GDM1 (cell line): ENCODE measurements around the gene KIRREL3.

Source experiments
- DNase-seq: peaks from one replicate; lab custom pipeline; 2025; lab: John Stamatoyannopoulos, UW

KIRREL3 gene

DNA sequence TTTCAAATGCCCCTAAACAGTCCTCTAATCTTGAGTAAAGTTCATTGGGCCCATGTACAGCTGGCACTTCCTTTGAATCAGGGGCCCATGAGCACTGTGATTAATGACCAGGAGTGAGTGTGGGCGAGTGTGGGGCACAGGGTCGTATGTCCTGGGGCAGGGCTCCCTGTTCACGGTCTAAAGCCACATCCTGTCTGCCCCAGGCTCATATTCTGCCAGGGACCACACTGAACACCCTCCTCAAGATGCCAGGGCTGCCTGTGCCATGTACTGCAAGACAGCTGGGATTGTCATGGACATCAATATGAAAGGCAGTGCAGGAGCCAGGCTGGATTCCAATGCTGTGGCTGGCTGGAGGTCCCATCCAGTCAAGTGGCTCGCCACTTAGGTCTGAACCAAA, 130.5 kb downstream of the KIRREL3 start:
- no peak for DNase-seq

DNA sequence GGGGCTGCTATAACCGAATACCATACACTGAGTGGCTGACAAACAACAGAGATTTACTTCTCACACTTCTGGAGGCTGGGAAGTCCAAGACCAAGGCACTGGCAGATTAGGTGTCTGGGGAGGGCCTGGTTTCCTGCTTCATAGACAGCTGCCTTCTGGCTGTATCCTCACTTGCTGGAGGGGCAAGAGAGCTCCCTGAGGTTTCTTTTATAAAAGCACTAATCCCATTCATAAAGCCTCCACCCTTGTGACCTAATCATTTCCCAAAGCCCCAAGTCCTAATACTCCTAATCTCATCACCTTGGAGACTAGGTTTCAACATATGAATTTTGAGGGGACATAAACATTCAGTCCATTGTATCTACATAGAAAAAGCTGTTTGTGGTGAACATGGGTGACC, 131.8 kb downstream of the KIRREL3 start:
- DNase-seq, result no peak

DNA sequence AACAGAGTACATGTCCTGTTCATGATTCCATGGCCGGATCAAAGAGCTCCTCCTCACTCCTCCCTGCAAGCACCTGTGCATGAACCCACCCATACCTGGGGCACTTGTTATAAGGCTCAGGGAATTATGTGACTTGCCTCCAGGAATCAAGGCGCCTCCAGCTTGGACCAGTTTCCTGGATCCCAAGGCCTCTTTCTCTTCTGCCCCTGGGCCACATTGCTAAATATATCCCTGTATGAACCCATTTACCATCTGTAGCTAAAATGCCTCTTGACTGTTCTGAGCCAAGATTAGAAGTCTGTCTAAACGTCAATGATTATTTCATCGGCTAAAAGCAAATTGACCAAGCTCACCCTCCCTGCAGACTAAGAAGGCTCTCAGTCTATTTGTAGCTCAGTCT, 135.6 kb downstream of the KIRREL3 start:
- no peak for DNase-seq

DNA sequence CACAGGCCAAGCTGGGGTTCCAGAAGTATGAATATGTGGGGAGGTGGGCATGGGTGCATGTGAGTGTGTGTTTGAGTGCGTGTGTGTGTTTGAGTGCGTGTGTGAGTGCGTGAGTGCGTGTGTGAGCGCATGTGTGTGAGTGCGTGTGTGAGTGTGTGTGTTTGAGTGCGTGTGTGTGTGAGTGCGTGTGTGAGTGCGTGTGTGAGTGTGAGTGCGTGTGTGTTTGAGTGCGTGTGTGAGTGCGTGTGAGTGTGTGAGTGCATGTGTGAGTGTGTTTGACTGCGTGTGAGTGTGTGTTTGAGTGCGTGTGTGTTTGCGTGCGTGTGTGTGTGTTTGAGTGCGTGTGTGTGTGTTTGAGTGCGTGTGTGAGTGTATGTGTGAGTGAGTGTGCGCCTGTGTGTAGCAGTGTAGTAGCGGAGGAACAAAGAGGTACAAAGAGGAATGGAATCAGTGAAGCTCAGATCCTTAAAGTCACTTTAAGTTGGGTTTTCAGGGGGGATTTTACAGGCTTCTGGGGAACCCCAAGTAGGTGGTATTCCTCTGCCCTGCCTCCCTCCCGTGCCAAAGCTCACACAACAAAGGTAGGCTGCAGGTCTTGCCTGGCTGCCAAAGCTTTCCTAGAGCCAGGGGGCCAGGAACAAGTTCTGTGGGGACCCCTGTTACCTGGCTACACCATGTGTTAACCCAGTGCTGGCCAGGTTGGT, 137.1 kb downstream of the KIRREL3 start:
- DNase-seq, result no peak

DNA sequence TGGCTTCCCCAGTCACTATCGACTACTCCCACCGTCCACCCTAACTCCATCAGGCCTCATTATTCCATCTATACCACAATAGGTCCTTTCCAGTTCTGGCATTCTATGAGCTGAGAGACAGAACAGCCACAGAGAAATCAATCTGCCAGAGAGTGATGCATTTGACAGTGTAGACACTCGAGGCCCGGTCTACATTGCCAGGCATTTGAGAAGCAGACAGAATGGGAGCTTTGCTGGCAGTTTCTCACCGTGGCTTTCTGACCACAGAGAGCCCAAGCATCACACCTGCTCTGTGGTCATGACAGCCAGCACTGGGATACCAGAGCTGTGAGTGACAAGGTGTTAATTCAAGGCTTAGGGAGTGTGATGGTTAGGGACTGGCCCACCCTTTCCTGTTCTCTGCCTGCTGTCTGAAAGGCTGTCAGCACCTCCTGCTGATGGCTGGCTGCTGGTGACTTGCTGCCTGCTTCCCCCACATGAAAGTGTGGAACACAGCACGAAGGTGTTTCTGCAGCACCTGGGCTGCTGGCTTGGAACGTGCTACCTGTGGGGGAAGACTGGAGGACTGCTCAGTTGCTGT, 137.8 kb downstream of the KIRREL3 start:
- DNase-seq, result no peak

DNA sequence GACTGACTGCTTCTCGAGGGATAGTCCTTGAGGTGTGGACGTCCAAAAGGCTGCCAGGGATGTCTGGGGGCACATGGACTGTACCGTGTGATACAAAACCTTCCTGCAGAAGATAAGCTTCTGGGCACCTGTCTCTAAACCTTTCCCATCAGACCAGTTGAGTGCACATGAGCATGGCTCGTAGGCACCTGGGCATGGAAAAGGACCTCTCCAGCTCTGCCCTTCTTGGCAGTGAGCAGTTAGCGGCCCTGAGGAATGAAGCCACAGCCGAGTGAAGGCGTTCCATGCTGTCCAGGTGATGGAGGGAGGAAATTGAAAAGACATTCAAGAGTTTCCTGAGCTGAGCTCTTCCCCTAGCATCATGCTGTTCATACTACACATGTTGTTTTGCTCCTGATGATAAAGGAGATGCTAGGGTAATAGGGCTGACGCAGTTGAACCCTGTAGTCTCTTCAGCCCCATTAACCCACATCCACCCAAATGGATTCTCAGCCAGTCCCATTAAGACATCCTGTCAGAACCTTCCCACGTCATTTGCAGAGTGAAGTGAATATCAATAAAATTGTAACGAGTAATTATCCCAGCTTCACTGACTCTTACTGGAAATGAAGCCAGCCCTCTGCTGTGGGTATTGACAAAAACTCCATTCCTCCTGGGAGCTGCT, 138.6 kb downstream of the KIRREL3 start:
- no peak for DNase-seq

DNA sequence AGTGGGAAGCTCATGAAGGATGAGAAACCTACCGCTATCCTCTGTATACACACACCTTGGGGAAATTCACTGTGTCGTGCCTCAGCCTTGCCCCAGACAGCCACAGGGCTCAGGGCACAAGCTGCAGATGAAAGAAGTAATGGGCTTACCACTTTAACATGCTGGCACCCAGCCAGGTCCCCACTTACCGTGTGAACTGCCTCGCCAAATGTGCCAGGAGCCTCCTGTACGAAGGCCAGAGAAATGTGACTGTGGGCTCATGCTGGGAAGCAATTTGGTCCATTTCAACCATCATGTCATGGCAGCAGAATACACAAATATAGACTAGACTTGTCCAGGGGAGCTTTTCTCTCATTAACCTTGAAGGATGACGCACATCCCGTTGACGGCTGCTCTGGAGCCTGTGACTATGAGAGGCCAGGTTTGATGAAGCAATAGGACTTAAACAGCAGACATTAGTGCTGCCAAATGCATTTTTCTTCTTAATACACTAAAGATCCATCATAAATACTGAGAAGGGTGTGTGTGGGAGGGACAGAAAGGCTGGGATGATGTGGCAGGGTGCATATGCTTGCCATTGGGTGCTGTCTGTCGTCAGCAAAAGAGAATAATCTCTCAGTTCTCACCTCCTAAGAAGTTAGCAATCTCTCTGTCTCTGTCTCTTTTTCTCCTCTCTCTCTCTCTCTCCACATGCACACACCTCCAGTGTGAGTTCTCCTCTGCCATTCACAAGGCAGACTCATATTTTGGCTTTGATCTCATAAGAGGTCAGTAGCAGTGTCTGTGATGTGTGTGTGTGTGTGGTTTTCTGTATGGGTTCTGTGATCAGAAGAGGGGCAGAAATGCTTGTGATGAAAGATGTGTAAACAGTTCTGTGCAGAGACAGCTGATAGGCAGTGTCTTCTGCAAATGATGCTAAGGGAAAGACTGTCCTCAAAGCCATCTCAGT, 142.4 kb downstream of the KIRREL3 start:
- DNase-seq, result no peak

DNA sequence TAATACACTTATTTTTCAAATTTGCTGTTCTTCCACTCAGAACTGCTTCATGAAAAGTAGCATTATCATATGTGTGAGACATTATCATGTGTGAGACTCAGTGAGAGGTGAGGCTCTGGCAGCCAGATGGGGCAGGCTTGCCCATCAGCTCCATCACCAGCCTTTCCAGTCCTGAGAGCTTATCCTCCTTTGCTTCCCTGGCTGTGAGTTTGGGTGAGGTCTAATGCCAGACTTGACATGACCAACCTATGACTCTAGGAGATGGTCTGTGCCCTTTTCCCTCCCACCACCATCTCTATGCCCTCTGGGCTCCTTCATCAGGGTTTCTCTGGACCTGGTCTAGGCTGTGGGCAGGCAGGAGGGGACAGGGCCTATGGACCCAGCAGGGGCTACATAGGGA, 145.0 kb downstream of the KIRREL3 start:
- no peak for DNase-seq

DNA sequence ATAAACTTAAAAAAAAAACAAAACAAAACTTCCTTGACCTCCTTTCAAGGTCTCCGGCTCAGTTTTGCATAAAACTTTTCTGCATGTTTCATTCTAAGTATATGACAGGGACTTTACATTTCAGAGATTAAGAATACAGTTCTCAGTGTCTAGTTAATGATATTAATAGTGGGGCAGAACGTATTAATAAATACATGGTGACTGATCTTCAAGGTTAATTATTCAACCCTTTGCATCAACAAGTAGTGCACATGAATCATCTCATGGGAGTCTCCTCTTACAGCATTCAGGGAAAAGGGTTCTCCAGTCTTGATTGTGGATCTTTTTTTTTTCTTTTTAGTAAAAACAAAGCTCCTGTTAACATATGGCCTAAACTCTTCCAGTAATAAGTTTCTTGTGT, 146.8 kb downstream of the KIRREL3 start:
- no peak for DNase-seq

DNA sequence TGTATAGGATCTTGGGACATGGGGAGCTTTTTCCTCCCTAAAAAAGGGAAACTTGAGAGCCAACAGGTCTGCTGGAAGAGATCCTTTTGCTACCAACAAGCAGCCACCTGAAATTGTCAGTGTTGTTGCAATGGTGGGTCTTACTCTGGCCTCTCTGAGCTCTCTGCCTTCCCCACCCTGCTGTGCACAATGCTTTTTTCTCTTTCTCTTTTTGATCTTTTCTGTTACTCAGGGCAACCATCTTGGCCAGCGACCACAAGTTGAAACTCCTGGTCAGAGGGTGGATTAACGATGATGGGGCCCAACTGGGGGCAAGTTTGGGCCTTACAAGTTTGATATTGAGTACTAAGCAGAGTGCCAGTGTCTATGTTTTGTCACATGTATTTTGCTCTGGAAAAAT, 155.8 kb downstream of the KIRREL3 start:
- no peak for DNase-seq

DNA sequence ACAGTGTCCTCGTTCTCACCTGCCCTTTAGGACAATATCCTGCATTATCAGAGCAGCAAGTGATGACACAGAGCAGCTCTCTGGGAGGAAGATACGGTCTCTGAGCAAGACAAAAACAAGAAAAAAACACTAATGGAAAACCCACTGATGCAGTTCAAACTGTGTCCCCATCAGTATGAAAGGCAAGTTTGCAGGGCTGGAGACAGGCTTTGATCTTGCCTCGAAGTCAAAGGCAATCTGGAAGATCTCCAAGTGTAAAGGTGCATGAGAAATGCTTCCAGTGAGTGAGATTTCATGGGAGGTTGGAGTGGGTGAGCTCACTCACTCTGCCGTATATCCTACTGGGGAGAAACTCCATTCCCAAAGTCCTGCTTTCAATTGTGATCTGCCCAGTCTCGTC, 157.5 kb downstream of the KIRREL3 start:
- no peak for DNase-seq

DNA sequence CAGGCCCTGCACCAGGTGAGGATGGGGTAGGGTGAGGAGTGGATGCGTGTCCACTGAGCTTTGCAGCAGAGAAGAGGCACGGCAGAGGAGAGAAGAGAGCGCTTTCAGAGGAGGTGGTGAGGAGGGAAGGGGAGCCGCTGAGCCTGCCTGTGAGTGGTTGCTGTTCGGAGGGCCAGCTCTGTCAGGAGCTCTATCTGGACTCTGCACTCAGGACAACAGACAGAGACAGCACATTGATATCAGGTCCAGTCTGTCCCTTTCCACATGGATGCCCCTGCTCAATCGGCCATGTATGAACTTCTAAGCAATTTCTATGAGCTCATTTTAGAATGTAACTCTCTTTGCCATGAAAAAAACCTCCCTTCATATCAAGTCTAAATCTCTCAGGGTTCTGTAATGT, 158.6 kb downstream of the KIRREL3 start:
- DNase-seq, result no peak

DNA sequence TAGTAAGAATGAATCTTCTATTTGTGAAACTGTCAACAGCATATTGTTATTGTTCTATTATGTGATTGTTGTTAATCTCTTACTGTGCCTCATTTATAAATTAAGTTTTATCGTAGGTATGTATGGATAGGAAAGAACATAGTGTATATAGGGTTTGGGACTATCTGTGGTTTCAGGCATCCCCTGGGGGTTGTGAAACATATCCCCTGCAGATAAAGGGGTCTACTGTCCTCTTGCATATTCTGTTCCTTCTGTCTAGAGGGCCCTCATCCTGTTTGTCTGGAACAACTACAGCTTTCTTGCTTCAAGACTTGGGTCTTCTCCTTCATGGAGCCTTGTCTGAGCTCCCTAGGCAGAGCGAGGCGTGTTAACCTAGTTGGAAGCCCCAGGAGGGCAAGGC, 159.6 kb downstream of the KIRREL3 start:
- DNase-seq, result no peak

DNA sequence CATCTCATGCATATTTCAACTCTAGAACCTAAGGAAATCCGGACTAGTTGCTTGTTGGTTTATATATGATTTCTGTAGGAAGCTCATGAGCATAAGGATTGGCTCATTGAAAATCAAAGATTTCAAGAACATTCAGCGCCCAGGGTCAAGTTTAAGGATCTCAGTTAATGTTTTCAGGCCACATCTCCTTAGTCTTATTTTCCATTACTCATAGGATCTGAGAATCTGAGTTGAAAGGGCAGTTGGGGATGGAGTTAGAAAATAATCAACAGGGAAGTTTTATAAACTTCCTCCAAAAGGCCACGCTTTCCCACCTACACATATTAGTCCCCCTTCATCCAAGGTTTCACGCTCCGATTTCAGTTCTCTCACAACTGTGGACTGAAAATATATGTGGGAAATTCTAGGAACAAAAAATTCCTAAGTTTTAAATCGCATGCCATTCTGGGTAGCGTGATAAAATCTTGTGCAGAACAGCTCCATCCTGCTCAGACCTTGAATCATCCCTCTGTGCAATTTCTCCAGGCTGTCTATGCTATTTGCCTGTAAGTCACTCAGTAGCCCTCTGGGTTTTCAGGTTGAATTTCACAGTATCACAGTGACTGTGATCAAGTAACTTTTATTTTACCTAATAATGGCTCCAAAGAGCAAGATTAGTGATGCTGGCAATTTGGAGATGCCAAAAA, 160.2 kb downstream of the KIRREL3 start:
- DNase-seq, result no peak

DNA sequence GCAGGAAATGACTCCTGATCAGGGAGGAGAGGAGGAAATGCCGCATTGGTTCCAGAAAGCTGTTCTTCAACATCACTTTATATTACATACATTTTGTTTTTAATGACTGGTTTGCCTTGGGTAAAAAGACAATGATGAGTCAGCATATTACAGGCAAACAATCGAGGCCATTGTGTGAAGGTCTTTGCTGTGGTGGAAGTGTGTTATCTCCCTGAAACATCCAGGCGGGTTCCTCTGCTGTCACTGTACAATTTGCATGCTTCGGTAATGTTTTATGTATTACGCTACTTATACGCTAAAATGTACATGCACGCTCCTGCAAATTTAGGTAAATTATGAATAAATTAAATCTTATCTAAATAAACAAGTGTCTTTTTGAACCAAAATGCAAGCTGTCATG, 161.1 kb downstream of the KIRREL3 start:
- no peak for DNase-seq

DNA sequence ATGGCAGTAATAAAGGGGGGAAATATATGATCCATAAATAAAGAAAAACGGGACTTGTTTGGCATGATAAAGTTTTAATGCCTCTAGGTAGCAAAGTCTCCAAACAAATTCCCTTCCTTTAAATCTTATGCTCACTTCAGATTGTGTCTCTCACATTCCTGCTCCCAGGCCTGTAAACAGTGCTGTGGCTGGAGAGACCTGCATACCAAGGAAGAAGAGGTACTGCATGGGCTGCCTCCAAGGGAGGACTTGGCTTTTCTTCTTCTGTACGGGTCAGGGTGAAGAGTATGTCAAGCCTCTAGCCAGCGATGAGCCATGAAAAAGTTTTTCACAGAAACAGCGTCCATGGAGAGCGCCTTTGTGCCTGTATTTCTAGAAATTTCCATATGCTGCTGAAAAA, 161.8 kb downstream of the KIRREL3 start:
- no peak for DNase-seq

DNA sequence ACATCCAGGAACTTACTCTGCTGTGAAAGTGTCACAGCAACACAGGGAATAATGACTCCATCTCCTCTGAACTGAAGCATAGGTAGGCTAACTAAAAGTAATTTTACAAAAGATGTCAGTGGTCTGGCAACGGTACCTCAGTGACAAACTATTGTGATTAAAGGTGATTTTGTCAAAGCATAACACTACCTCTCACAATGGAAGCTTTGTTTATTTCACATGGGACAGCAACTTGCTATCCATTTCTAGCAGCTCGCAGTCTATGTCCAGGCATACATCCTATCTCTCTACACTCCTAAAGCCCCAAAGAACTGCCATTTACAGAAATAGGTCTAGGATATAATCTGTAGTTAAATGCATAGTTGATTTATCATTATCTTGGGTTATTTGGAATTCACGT, 163.0 kb downstream of the KIRREL3 start:
- DNase-seq, result no peak

DNA sequence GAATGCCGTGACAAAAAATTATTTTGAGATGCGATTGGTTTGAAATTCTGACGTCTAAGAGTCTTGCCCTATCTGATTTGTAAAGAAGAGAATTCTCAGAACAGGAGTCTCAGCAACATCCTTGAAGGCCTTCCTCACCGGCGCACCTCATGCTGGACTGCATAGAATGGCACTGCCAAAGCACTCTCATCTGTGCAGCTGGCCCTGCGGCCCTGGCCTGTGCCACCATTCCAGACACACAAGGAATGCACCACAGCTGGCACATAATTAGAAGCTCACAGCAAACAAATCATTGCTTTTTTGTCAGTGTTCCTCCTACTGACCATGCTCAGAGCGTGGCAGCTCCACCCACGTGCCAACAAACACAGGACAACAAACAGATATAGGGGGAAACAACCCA, 166.0 kb downstream of the KIRREL3 start:
- no peak for DNase-seq

DNA sequence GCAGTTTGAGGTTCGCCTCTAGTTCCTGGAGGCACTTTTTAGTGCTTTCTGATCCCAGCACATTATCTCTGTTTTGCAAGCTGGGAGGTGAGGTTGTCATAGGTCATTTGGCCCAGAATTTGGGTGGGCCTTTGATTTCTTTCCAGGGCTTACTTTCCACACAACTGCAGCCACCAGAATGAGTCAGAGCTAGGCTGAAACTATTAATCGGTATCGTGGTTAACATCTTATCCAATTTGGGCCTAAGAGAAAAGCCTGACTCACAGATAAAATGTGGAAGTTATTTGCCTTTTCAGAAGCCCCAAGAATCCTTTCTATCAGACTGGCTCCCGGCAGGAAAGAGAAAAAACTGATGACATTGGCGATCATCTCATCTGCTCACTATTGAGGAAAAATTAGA, 166.4 kb downstream of the KIRREL3 start:
- no peak for DNase-seq

DNA sequence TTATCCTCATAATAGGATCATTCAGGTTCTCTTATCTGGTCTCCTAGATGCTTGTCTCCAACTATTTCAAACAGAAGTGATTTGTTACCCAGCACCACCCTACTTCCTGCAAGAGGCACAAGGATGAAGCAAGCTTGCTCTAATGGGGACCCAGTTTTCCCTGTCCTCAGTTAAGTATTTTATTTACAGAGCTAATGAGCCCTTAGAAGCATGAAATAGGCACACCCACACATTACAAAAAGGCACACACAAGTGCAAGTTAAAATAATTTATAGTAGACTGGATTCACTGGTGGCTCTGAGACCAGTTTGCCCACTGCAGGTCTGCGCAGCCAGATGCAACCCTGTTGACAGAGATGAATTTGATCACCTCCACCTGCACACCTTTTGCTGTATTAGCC, 167.5 kb downstream of the KIRREL3 start:
- DNase-seq, result no peak

DNA sequence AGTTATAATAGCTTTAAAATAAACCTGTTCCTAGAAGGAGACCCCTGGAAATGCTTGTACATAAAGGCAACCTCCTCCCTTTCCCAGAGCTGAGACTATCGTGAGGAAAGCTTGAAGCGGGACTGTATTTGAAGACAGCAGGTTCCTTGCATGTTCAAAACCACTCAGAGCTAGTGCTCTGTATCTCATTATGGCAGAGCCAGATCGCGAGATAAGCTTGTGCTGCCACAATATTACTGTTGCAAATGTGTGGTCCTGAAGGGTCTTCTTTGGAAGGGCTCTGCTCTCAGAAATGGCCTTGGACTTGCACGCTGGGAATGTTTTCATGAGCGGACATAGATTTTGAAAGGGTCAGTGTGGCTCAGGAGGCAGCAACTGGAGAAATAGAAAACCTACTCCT, 168.2 kb downstream of the KIRREL3 start:
- DNase-seq, result no peak

DNA sequence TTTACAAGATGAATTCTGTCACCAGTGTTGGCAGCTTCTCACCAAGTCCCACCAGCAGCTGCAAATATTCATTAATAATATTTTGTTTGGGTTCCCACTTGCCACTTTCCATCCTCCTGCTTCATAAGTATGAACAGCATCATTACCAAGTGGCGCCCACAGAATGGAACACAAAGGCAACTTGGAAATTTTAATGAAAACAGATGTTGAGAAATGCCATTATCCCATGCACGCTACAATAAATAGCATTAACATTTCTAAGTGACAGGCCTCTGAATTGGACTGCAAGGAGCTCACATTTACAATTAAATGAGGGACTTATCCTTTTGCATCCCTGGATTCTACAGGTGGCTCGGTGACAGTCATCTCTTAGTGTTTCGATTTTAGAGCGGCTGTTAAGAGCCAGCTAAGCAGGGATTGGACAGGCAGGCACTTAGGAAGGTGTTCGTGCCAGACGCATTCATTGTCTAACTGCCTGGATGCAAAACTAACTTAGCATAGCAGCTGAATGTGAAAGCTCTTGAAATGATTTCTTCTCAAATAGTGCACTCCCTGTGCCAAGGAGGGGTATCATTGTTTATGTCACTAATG, 170.3 kb downstream of the KIRREL3 start:
- no peak for DNase-seq
